Amygdala (tissue), 56 donors: ENCODE measurements around the gene DHRS9.

Experiments used
- DNase-seq, 56 donors: peaks; one replicate each; lab custom pipeline; 2025; lab: John Stamatoyannopoulos, UW

DHRS9 gene

GRCh38 chr2:169065422-169065821 is 3.9 kb upstream of the DHRS9 start:
- no peak for DNase-seq

GRCh38 chr2:169065864-169066517 is 3.4 kb upstream of the DHRS9 start:
- no peak for DNase-seq

GRCh38 chr2:169066897-169067296 is 2.5 kb upstream of the DHRS9 start:
- no peak for DNase-seq

- no peak for DNase-seq
These were observed 470 bp downstream of the DHRS9 start for GRCh38 chr2:169069833-169070232.

- no peak for DNase-seq
These were observed 2.1 kb downstream of the DHRS9 start for GRCh38 chr2:169071455-169071854.

- DNase-seq: no peak
These were observed 3.0 kb downstream of the DHRS9 start for GRCh38 chr2:169072163-169072925.

GRCh38 chr2:169073211-169073962 is 4.0 kb downstream of the DHRS9 start:
- no peak for DNase-seq

GRCh38 chr2:169073963-169074751 is 4.8 kb downstream of the DHRS9 start:
- DNase-seq: no peak

- DNase-seq: no peak
These were observed 8.4 kb downstream of the DHRS9 start for GRCh38 chr2:169077674-169078240.

GRCh38 chr2:169080250-169081069 is 11.1 kb downstream of the DHRS9 start:
- peak in 1 of 56 donors; percentile 16 for DNase-seq

GRCh38 chr2:169081551-169081950 is 12.2 kb downstream of the DHRS9 start:
- DNase-seq: no peak

GRCh38 chr2:169082995-169083394 is 13.6 kb downstream of the DHRS9 start:
- peak in 1 of 56 donors; percentile 4 for DNase-seq

- DNase-seq: no peak
These were observed 17.6 kb downstream of the DHRS9 start for GRCh38 chr2:169086893-169087467.

GRCh38 chr2:169087757-169088379 is 18.5 kb downstream of the DHRS9 start:
- DNase-seq: peak in 3 of 56 donors; percentile 4 to 14 (median 9)

- DNase-seq: no peak
These were observed 19.8 kb downstream of the DHRS9 start for GRCh38 chr2:169089182-169089581.

GRCh38 chr2:169090133-169090820 is 20.9 kb downstream of the DHRS9 start:
- no peak for DNase-seq

- DNase-seq: no peak
These were observed 21.9 kb downstream of the DHRS9 start for GRCh38 chr2:169091256-169091655.
